Measurements from ENCODE around the gene TTBK1. TPM values are rescaled to one million over a fixed set of nuclear protein-coding genes. Genes with fewer than 3 reads are reported as not detected.

Gene TTBK1
- total RNA-seq, 1 donor from 2014 or later = 0.10 TPM

DNA sequence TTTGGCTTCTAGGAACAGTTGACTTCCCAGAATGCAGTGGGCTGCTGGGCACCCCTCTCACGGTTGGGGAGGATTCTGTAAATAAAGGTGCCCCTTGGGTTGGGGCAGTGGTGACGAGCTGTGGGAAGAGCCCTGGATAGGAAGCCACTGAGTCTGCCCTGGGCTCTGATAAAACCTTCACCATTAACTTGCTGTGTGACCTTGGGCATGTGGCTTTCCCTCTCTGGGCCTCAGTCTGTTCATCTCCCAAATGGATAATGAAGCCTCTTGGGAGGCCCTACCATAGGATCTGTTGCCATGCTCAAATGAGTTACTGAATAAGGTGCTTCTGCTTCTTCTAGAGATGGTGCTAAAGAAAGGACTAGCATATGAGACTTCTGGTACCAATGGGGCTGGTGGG lies 61.6 kb downstream of the TTBK1 start:
- no peak for DNase-seq

DNA sequence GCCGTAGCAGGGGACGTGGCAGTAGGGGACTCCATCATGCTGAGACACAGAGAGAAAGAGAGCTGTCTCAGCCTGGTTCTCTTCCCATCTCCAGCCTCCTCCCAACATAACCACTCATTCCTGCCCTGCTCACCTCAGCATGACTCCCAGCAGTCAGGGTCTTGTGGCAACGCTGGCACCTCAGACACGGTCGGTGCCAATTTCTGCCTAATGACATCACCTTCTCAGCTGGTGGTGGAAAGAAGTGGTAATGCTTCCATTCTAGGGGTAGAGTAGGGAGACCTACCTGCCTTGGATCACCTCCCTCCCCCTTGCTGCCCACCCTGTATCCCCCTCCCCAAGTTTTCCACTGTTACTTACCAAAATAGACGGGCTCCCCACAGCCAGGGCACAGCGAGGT lies 62.8 kb downstream of the TTBK1 start:
- DNase-seq = no peak

DNA sequence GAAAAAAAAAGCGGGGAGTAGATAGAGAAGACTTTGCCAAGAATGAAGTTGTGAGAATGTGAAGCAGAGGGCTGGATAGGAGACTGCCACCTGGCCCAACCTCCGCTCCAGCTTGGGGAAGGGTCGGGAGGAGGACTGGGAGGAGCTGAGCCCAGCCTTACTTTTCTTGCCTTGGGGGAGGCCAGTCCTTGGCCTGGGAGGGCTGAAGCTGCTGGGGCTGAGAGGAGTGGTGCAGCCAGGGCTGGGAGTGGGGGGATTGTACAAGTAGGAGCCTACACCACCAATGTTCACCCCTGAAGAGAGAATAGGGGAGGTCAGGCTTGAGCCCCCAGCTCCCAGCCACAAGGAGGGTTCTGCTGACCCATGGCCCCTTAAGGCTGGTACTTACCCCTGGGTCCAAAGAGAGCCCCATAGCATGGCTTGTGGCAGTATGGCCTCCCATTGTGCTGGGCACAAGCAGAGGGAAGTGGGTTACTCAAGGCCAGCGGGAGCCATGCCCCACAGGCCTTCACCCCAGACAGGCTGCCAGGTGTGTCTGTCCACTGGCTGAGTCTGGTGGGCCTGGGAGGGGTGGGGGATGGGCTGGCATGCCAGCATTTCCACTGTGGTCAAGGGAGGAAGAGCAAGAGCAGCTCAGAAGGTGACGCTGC lies 64.3 kb downstream of the TTBK1 start:
- DNase-seq = no peak

DNA sequence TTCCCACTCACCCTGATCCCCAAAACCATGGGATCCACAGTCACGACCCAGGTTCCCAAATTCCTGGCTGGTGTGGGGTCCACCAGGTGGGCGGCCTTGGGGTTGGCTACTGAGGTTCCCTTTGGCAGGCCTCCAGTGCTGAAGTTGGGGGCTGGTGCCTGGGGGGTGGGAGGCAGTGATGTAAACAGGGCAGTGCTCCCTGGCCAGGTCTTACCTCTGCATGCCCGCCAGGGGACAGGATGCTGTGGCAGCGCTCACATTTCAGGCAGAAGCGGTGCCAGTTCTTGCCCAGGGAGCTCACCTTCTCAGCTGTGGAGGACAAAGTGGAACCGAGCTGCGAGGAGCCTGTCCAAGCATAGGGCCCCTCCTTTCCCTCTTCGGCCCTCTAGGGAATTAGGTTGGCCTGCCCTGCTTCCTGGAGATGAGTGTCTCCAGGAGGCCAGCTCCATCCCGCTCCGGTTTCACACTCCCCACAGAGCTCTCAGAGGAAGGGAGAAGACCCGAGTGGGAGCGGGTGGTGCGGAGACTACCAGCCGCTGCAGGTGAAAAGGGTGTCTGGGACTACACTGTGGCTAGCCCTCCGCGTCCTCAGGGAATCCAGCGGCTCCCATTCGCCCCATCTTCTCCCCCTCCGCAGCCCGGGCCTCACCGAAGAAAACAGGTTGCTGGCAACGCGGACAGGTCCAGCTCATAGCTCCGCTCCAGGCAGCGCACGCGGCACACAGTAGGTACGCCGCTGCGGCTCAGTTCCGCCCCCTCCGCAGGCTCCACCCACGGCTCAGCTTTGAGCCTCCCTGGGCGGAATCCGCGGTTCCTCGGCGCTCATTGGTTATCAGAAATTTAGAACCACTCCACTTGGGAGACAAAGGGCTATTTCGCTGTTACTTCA lies 65.1 kb downstream of the TTBK1 start, which contains the start of gene CRIP3:
CRIP3 (minus strand) TSS at position 726 of the 889 bp plus-strand sequence; CDS start at position 692, 34 bp downstream.
- DNase-seq = no peak

DNA sequence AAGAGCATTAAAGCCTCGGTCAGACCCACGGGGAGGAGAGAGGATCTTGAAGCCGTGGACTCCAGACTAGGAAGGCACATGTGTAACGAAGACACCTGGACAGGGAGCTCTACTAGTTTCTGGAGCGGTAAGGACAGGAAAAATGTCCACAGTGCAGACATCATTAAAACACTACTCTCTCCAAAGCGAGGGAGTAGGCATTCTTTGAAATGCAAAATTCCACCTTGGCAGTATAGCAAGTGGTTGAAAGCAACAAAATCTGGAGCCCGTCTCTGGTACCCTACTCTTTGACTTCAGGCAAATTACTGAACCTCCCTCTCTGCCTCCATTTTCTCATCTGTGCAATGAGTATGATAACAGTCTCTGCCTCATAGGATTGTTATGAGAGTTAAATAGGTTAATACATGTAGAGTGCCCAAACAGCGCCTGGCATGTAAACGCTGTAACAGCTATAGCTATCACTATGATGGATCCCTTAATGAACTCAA lies 65.8 kb downstream of the TTBK1 start:
- DNase-seq = no peak

DNA sequence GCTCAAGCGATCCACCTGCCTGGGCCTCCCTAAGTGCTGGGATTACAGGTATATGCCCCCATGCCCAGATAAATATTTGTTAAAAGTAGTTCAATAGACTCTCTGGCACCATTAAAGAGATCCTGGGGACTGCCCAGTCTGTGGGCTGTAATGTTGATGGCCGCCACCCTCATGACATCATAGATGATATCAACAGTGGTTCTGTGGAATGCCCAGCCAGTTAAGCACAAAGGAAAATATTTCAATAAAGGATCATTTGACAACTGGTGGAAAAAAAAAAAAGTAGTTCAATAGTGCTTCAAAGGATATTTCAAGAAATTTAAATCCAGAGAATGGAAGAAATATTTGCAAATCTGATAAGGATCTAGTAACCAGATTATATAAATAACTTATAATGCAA lies 66.9 kb downstream of the TTBK1 start:
- no peak for DNase-seq

DNA sequence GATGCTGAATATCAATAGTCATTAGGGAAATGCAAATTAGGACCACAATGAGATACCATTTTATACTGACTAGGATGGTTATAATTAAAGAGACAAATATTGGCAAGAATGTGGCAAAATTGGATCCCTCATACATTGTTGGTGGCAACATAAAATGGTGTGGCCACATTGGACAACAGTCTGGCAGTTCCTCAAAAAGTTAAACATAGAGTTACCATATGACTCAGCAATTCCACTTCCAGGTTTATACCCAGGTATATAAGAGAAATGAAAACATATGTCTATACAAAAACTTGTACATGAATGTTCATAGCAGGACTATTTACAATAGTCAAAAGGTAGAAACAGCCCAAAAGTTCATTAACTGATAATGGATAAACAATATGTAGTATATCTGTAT lies 67.3 kb downstream of the TTBK1 start:
- DNase-seq = no peak

DNA sequence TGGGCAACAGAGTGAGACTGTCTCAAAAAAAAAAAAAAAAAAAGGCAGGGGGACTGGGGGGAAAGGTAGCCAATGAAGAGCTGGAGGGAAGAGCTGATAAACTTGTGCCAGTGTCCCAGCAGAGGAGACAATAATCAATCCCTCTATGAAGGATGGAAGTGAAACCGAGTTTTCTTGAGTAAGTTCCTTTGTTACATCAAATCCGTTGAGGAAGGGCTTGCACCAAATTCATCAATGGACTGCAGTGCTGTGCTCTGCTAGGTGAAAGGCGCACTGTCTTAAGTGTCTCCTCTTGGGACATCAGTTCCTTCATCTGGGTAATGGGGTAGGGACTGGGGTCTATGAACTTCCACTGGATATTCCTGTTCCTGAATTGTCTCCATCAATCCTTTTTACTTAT lies 68.4 kb downstream of the TTBK1 start:
- DNase-seq = no peak

DNA sequence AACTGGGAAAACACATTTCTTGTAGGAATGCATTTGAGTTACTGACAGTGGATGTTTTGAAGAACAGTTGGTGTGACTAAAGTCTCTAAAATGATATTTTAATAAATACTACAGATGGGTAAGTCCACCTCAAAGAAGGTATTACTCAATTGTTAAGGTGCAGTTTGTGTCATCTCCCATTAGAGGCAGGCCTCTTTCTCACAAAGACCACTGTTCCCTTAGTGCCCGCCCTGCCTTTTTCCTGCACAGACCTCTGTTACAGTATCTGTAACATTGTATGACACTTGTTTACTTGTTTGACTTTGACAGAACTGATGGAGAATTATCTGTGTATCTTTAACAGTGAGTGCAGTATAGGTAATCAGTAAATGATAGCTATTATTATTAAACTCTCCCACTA lies 70.5 kb downstream of the TTBK1 start:
- no peak for DNase-seq

DNA sequence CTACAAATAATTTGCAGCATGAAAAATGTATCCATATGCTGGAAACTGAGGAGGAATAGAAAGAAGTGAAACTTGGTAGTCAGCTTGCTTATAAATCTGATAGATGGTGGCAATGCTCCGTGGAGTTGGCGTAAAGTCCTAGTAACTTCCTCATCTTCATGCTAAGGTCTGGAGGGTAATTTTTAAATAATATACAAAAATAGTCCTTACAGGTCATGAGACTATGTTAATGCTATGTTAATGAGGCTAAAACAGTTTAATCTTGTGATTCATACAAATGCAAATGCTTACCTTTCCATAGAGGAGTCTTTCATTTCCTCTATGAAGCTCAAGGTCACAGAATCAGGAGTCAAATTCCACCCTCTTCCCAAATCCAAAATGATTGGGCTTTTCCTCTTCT lies 74.7 kb downstream of the TTBK1 start:
- DNase-seq = no peak

DNA sequence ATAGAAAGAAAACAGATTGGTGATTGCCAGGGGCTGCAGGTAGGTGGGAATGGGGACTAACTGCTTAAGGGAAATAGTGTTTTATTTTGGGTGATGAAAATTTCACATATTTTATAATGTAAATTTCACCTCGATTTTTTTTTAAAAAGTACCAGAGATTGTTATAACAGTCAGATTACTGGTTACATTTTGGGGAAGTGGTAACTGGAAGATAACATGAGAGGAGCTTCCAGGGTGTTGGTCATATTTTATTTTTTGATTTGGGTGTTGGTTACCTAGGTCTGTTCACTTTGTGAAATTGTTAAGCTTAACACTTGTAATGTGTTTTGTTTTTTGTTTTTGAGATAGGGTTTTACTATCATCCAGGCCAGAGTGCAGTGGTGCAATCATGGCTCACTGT lies 82.6 kb downstream of the TTBK1 start:
- DNase-seq = no peak

DNA sequence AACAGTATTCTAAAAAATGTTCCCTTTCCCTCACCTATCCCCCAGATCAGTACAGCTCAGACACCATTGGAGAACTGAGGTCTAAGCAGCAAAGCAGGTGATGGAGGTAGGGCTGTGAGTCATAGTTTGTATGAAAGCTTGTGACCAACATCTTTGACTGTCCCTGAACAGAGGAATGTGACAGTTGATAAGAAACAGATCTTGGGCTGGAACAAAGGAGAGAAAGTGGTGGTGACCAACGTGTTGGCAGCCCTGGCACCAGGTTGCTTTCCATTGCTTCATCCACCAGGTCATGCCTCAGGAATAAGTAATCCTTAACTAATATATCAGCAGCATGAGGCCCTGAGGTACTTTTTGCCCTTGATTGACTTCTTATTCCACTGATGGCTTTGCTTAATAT lies 85.2 kb downstream of the TTBK1 start:
- no peak for DNase-seq

DNA sequence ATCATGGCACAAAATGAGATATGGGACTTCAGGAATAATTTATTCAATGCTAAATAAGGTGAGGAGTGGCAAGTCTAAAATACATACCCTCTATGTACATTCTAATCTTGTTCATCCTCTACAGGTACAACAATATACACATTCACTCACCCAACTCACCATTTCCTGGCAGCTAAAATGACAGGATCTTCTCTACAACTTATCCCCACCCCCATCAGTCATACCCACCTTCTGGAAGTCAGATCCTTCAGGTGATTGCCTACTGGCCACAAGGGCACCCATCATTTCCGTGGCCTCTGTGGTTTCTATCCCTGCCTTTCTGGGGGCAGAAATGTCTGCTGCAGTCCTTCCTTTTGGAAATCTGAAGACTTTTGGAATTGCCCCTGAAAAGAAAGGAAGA lies 88.2 kb downstream of the TTBK1 start:
- DNase-seq = no peak

DNA sequence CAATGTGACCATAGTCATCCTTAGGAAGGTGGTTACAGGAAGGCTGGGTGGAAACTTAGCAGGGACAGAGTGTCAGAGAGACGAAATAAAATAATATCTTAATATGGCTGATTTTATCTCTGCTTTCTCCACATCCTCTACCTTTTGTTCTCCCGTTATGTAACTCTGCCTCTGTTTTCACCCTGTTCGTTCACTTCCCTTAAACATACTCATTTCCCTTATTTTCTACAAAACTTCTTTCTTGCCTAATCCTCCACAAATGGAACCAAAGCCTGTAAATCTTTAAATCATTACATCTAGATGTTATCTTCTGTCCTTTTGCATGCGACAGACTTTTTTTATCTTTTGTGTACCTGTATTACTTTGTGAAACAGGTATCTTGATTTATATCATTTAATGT lies 88.6 kb downstream of the TTBK1 start:
- DNase-seq = no peak

DNA sequence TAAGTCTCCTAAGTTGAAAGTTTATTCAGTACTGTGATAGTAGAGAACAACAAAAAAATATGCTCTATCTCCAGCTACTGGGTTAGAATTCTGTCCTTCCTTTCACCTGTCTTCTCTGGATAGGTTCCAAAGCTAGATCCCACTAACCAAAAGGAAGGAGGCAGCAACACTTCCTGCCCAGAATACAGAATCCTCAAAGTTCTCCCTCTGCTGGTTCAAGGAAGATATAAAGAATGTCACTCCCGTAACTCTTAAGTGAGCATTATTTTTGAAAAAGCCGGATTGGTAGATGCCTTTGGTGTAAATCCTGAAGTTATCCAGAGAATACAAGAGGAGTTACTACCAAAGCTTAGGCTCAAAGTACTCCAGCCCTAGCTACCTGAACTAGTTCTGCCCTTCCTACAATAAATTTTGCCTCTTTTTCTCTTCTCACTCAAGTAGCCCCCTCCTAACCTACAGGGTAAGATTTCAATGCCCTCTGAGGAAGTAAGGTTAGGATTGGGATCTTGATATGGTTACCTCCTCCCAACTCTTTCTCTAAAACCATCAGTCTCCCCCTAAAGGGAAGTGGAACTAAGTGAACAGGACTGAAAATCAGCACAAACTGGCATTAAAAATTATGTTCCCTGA lies 91.3 kb downstream of the TTBK1 start:
- peak; percentile 13 for DNase-seq

DNA sequence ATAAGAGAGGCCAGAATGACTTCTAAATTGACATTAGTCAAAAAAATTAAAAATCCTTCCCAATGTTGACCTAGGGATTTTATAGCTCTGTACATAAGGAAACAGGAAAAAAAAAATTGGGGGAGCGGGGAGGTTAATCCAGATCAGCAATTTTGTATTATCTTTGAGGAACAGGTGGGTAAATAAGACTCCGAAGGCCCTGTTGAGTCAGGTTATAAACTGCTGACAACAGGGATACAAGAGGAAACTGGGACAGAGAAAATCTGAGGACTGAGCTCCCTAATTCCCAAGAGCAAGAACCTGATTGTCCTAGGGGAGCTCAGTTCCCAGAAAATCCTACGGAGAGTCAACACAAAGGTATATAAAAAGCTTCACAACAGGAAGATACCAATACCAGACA lies 92.2 kb downstream of the TTBK1 start:
- no peak for DNase-seq

DNA sequence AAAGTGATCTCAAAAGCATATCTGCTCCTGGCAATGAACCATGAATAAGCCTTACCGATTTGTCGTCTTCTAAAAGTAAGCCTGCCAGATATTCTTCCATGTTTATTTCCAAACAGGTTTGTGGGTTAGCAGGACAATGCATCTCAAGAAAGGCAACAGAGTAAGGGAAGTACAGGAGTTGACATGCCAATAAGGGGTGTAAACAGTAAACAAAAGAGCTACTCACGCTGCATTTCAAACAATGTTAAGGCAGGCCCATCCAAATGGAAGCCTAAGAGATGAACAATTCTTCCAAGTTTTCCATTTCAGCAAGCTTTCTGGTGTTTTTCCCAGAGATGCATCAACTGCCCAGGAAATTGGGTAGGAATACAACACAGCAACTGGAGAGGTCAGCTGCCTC lies 93.1 kb downstream of the TTBK1 start:
- no peak for DNase-seq

Small RNAs within 50 kb of the gene (small RNA-seq; reads per million reads assigned to genes)
- gene RPL12P47 (ENCODE audit: low replicate concordance) = not detected

Other genes with a start within 250 kb of the TTBK1 start
- 28.9 TPM for gene MEA1, start 229.5 kb upstream of the TTBK1 start, total RNA-seq
- gene KLHDC3, start 229.2 kb upstream of the TTBK1 start, total RNA-seq = 82.3 TPM
- gene RRP36, start 221.9 kb upstream of the TTBK1 start, total RNA-seq = 36.2 TPM
- gene CUL7, start 189.6 kb upstream of the TTBK1 start, total RNA-seq = 20.3 TPM
- 17.3 TPM for gene MRPL2, start 184.0 kb upstream of the TTBK1 start, total RNA-seq
- gene KLC4, start 183.8 kb upstream of the TTBK1 start, total RNA-seq = 15.6 TPM
- gene PTK7, start 167.2 kb upstream of the TTBK1 start, total RNA-seq = 121 TPM
- 12.5 TPM for gene SRF, start 72.2 kb upstream of the TTBK1 start, total RNA-seq
- gene CUL9, start 61.3 kb upstream of the TTBK1 start, total RNA-seq = 18.8 TPM
- gene DNPH1, start 14.0 kb upstream of the TTBK1 start, total RNA-seq = 26.3 TPM
- not detected for gene SLC22A7, start 54.8 kb downstream of the TTBK1 start, total RNA-seq
- 1.1 TPM for gene CRIP3, start 65.3 kb downstream of the TTBK1 start, total RNA-seq
- gene ZNF318, start 126.2 kb downstream of the TTBK1 start, total RNA-seq = 10.3 TPM
- 9.6 TPM for gene ABCC10, start 184.1 kb downstream of the TTBK1 start, total RNA-seq
- 2.7 TPM for gene DLK2, start 212.1 kb downstream of the TTBK1 start, total RNA-seq
- 11.8 TPM for gene TJAP1, start 234.1 kb downstream of the TTBK1 start, total RNA-seq

Measured in skin of body (tissue), 3 donors.